RWPE1 (cell line): ENCODE data around the gene TCTA.

Source experiments
- CTCF ChIA-PET: fragments of 350-600 bp; sonication (Branson Sonifier 250); formaldehyde crosslinking; extraction: SDS; loops from one replicate; lab custom pipeline; 2021; lab: Yijun Ruan, JAX
- POLR2A ChIA-PET: fragments of 400-600 bp; formaldehyde crosslinking; extraction: SDS; loops from one replicate; lab custom pipeline; 2020; ENCODE audit warnings: antibody characterized with exemption; ENCODE audit not compliant: low non-redundant PET; lab: Yijun Ruan, JAX
- DNase-seq: peaks from one replicate; pipeline ENCODE4 v3.0.0; 2012; ENCODE audit warnings: low spot score
- H3K27ac ChIP-seq: fragments of 450-650 bp; 2 replicates; pipeline ENCODE4 v1.5.1; 2017
- TF ChIP-seq, protein P1 (sequence below): fragments of 450-650 bp; conservative IDR thresholded peaks from 2 replicates; pipeline ENCODE4 v1.5.1; 2017; ENCODE audit warnings: low read depth, mild to moderate bottlenecking

The TCTA gene

DNA sequence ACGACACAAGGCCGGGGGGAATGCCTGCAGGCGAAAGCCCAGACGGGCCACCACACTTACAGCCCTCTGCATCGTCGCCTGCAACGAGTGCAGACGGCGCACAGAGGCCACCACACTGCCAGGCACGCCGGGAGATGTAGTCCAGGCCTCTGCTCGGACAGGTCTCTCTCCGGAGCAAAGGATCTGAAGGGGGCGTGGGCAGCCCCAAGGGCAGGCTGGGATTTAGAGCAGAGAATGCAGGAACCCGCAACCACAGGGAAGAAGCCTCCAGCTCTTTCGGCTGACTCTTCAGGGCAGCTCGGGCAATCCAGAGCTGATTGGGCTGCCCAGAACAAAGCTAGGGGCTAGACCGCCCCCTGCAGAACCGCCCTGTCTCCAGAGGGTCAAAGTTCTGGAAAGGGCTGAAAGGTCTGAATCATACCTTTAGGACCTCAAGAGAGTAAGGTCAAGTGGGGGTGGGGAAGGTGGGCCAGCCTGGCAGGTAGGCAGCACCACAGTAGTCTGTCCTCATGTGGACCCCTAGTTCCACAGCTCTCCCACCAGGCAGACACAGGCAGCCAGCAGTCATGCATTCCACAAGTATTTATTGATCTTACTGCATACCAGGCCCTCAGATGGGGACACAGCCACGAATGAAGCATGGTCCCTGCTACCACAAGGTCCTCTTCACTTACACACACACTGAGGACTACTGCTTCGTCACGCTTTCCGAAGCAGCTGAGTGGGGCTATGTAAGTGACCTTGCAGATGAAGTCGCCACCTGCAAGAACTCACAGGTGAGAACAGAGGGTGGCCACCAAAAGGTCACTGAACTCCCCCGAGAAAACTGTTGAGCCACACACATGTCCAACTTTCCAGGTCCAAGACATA, 10.4 kb downstream of the TCTA start, which contains the start of gene AMT:
TSS of gene AMT (minus strand) at position 95 of the 870 bp plus-strand sequence. CDS start at position 72, 23 bp downstream.
- CTCF ChIA-PET = no interaction called here
- H3K27ac ChIP-seq = peak within 1 kb of the TSS; percentile 96
- POLR2A ChIA-PET = no interaction called here
- TF ChIP-seq, protein P1, sequence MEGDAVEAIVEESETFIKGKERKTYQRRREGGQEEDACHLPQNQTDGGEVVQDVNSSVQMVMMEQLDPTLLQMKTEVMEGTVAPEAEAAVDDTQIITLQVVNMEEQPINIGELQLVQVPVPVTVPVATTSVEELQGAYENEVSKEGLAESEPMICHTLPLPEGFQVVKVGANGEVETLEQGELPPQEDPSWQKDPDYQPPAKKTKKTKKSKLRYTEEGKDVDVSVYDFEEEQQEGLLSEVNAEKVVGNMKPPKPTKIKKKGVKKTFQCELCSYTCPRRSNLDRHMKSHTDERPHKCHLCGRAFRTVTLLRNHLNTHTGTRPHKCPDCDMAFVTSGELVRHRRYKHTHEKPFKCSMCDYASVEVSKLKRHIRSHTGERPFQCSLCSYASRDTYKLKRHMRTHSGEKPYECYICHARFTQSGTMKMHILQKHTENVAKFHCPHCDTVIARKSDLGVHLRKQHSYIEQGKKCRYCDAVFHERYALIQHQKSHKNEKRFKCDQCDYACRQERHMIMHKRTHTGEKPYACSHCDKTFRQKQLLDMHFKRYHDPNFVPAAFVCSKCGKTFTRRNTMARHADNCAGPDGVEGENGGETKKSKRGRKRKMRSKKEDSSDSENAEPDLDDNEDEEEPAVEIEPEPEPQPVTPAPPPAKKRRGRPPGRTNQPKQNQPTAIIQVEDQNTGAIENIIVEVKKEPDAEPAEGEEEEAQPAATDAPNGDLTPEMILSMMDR = no peak
- DNase-seq = no peak

DNA sequence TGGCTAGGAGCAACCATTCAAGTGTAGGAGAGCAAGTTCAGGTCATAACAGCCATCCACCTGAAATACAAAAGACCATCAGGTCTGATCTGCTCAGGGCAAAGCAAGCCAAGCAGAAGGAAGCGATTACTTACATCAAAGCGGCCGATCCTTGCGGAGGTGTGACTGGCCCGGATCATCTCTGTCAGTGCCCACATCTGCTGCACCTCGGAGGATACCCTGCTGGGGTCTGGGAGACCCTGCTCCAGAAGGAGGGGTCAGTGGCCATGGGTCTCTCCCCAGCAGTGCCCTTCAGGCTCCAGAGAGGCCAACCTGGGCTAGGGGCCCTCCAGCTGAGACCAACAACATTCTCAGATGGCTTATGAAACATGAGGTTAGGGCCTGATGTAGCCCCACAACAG, 12.6 kb downstream of the TCTA start:
- peak overlapping the region; percentile 96 for H3K27ac ChIP-seq
- TF ChIP-seq, protein P1 = no peak
- ChIA-PET POLR2A (interaction anchor here (0.5 kb wide), 1 partner anchor 339 kb away, joined by 4 read pairs; no protein-coding TSS in a partner anchor), CTCF (no interaction called here)
- DNase-seq = no peak

- peak overlapping the region; percentile 92 for H3K27ac ChIP-seq
Observed at GRCh38 chr3:49427586-49427985, 15.4 kb downstream of the TCTA start.

DNA sequence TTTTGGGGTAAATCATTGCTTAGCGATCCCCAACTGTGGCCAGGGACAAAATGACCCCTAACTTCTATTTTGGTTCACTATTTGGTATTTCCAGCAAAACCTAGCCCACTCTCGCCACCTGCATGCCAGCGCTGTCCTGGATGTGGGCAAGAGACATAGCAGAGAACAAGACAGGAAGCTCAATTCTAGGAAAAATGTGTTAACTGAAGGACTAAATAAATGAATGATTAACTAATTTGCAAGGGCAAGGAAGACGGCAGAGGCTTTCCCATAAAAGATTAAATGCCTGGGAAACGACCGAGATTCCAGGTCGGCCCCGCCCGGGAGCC, 16.5 kb downstream of the TCTA start:
- H3K27ac ChIP-seq = peak overlapping the region; percentile 92
- ChIA-PET CTCF (interaction anchor here (0.7 kb wide), 1 partner anchor 1209 kb away, joined by 6 read pairs; no protein-coding TSS in a partner anchor), POLR2A (no interaction called here)
- DNase-seq = no peak
- TF ChIP-seq, protein P1 = no peak

More at GRCh38 chr3:49427586-49427985, 15.4 kb downstream of the TCTA start:
- TF ChIP-seq, protein P1 = no peak
- ChIA-PET POLR2A (no interaction called here), CTCF (no interaction called here)
- no peak for DNase-seq

DNA sequence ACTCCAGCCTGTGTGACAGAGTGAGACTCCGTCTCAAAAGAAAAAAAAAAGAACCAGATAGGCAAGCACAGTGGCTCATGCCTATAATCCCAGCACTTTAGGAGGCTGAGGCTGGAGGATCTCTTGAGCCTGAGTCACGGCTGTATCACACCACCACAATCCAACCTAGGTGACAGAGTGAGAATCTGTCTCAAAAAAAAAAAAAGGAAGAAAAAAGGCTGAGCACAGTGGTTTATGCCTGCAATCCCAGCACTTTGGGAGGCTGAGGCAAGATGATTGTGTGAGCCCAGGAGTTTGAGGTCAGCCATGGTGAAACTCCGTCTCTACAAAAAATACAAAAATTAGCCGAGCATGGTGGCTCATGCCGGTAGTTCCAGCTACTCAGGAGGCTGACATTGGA, 22.5 kb downstream of the TCTA start:
- TF ChIP-seq, protein P1 = no peak
- H3K27ac ChIP-seq = no peak overlapping the region
- ChIA-PET CTCF (no interaction called here), POLR2A (no interaction called here)
- DNase-seq = no peak

- no peak for DNase-seq
- TF ChIP-seq, protein P1 = no peak
- H3K27ac ChIP-seq = peak overlapping the region; percentile 82
- POLR2A ChIA-PET = no interaction called here
- CTCF ChIA-PET = interaction anchor here (0.6 kb wide), 2 partner anchors 396 to 512 kb away, joined by 3 to 4 read pairs; no protein-coding TSS in a partner anchor
Observed at GRCh38 chr3:49445391-49445790, 33.2 kb downstream of the TCTA start.
